SJSA1 (cell line): Measurements from ENCODE around the gene SH3PXD2B. TPM values are rescaled to one million over a fixed set of nuclear protein-coding genes. Genes with fewer than 3 reads are reported as not detected.

Source experiments
- DNase-seq, 2 experiments: peaks; one replicate each; pipeline ENCODE4 v3.0.0-alpha.2; 2015 to 2020; ENCODE audit warnings: low spot score in 2 of 2, low read depth in 1 of 2
- H3K27ac ChIP-seq: fragments of 250-450 bp; sonication (Bioruptor Pico); 2 replicates; pipeline ENCODE4 v1.5.1; 2020; ENCODE audit warnings: mild to moderate bottlenecking, moderate library complexity
- H3K27me3 ChIP-seq: fragments of 250-450 bp; sonication (Bioruptor Pico); replicated peaks from 2 replicates; pipeline ENCODE4 v1.5.1; 2020; ENCODE audit warnings: mild to moderate bottlenecking, moderate library complexity
- H3K36me3 ChIP-seq: fragments of 250-450 bp; sonication (Bioruptor Pico); 2 replicates; pipeline ENCODE4 v1.5.1; 2020; ENCODE audit warnings: mild to moderate bottlenecking
- H3K4me1 ChIP-seq: fragments of 250-450 bp; sonication (Bioruptor Pico); replicated peaks from 2 replicates; pipeline ENCODE4 v1.6.1; 2021; ENCODE audit warnings: mild to moderate bottlenecking
- H3K4me3 ChIP-seq: fragments of 250-450 bp; sonication (Bioruptor Pico); 2 replicates; pipeline ENCODE4 v1.5.1; 2020; ENCODE audit warnings: mild to moderate bottlenecking
- H3K9me3 ChIP-seq: fragments of 250-450 bp; sonication (Bioruptor Pico); replicated peaks from 2 replicates; pipeline ENCODE4 v1.5.1; 2020; ENCODE audit warnings: mild to moderate bottlenecking
- total RNA-seq: library from RNA; depleted of rRNA; stranded (reverse); fragments of >200 nt; shearing (Covaris generic); gene quantifications from 2 replicates; pipeline ENCODE4 v1.2.3, GENCODE V29; 2014

Gene SH3PXD2B
- total RNA-seq, 1 experiment from 2014 or later: 32.3 TPM

DNA sequence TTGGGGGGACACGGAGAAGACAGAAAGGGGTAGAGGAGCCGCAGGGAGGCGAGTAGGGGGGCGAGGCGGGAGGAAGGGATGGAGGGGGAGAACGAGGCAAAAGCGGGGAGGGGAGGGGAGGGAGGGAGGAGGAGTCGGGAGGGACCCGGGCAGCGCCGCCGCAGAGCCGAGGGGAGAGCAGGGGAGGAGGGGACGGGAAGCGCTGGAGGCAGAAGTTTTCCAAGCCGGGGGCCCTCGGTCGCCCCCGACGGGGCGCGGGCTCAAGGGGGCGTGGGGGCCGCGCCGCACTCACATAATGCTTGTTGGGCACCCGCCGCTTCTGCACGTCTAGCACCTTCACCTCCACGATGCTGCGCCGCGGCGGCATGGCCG, 353 bp downstream of the SH3PXD2B start:
- H3K27ac ChIP-seq: peak overlapping the region; percentile 69
- peaks cover 24% of the 10 kb centered on the region for H3K36me3 ChIP-seq
- no peaks in the 10 kb centered on the region for H3K27me3 ChIP-seq
- DNase-seq: peak; percentile 59 to 74
- no peaks in the 10 kb centered on the region for H3K9me3 ChIP-seq
- H3K4me3 ChIP-seq: peak overlapping the region; percentile 91
- H3K4me1 ChIP-seq: peaks cover 55% of the 10 kb centered on the region

DNA sequence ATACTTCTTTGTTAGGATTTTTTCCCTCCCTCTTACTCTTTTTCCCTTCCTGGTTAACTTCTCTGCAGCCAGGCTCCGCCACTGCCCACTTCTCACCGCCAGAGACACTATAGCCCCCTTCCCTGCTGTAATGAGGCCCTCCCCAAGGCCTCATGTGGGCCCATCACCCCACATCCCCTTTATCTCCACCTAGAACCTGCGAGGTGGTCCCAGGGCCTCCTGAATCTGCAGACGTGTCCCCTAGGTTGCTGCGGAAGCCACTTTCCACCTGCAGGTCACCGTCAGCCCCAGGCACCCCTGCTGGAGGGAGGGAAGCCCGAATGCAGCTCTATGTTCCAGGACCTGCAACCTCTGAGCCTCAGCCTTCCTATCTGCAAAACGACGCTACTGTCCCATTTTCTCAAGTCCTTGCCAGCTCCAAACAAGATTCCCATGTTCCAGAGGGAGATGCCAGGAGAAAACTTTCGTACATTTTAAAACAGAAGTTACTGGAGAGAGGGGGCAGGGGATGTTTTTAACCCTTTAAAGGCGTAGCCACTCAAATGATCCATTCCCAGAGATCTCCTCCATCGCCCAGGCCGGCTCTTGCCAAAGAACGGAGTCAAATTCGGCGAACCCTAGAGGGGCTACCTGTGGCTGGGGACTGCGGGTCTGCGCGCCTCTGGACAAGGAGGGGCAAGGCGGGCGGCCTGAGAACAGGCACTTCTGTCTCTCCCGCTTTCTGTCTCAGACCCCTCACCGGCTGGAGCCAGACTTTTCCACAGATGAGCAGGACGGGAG, 929 bp downstream of the SH3PXD2B start:
- peak in 1 of 2 experiments; percentile 86 for DNase-seq
- peaks cover 24% of the 10 kb centered on the region for H3K36me3 ChIP-seq
- H3K27ac ChIP-seq: peak overlapping the region; percentile 69
- H3K4me3 ChIP-seq: peak overlapping the region; percentile 91
- H3K9me3 ChIP-seq: no peaks in the 10 kb centered on the region
- peaks cover 55% of the 10 kb centered on the region for H3K4me1 ChIP-seq
- no peaks in the 10 kb centered on the region for H3K27me3 ChIP-seq

DNA sequence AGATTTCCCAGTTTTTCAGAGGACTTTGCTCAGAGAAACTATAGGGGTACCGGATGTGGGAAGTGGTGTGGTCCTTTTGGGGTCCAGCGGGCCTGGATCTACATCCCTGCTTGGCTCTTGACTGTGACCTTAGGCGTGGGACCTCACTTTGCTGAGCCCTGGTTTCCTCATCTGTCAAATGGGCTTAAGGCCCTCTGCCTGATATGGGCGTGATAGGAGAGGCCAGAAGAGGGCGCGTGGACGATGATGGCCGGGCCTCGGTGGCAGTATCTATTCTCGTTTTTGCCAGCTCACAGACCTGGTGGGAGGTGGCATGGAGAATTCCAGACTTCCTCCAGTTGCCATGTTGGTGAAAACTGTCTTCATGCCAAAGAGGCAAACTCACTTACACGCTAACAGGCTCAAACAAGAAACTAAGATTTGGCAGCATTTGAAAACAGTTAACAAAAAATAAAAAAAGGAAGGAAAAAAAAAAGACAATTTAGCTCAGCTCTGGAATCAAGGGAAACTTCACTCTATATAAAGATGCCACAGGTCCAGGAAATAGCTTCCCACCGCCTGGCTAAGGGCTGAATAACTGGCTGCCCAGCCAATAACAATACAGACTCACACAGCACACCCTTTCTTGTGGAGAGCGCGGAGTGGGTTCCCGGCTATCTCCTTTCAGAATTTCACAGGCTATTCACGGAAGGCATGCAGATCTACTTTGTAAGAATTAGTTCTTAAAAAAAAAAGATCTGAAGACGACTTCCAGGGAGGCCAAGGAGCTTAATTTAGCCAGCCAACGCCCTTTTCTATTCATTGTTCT, 1.7 kb downstream of the SH3PXD2B start:
- Histone ChIP-seq H3K27ac (peak overlapping the region; percentile 69), H3K4me1 (peaks cover 49% of the 10 kb centered on the region), H3K27me3 (no peaks in the 10 kb centered on the region), H3K9me3 (no peaks in the 10 kb centered on the region), H3K4me3 (peak overlapping the region; percentile 91), H3K36me3 (peaks cover 24% of the 10 kb centered on the region)
- DNase-seq: peak; percentile 69 to 93

DNA sequence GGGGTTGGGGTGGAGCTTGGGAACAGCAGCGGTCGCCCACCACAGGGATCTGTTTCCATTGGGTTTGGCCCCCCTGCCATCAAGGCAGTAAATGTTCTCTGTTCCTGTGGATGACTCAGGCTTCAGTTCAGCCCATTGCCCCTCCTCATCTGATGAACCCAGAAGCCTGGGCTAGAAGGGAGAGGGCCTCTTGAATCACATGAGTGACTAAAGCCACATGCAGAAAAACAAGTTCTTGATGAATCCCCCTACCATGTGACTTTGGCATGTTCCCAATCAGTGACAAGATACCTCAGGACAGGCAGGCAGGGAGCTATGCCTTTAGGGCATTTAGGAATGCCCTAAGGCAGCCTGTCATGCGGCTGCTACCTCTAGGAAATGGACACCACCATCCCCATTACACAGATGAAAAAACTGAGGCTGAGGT, 2.5 kb downstream of the SH3PXD2B start:
- Histone ChIP-seq H3K36me3 (peaks cover 24% of the 10 kb centered on the region), H3K27me3 (no peaks in the 10 kb centered on the region), H3K4me3 (no peak overlapping the region), H3K27ac (peak overlapping the region; percentile 69), H3K9me3 (no peaks in the 10 kb centered on the region), H3K4me1 (peaks cover 42% of the 10 kb centered on the region)
- peak; percentile 72 to 77 for DNase-seq

DNA sequence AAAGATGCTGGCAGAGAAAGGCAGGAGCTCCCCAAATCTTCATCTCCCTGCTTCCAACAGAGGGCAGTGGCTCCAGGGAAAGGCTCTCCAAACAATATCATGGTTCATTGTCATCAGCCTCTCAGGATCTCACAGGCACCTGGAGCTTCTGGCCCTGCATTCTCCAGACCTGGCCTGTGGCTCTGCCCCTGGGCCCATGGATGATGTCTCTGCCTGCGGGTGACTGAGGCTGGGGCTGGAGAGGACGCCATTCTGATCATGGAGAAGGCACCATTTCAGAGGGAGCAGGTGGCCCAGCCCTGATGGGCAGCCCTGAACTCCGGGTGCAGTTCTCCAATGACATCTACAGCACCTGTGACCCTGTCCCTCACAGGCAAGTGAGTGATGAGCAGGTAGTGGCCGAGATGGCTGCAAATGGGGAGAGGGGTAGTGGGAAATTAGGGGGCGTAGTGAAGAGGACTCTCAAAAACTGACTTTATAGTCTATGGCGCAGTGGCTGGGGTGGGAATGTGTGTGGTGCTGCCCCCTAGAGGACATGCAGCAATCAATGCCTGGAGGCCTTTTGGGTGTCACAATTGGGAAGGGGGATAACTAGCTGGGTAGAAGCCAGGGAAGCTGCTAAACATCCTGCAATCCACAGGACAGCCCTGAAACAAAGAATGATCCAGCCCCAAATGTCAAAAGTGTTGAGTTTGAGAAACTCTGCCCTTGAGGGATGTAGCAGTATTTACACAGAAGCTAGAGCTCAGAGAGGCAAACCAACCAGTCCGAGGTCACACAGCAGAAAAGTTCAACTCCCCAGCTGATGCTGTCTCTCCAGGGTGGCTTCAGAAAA, 3.2 kb downstream of the SH3PXD2B start:
- H3K27ac ChIP-seq: peak overlapping the region; percentile 21
- peak in 1 of 2 experiments; percentile 44 for DNase-seq
- peaks cover 24% of the 10 kb centered on the region for H3K36me3 ChIP-seq
- no peaks in the 10 kb centered on the region for H3K27me3 ChIP-seq
- no peak overlapping the region for H3K4me3 ChIP-seq
- no peaks in the 10 kb centered on the region for H3K9me3 ChIP-seq
- H3K4me1 ChIP-seq: peaks cover 37% of the 10 kb centered on the region

DNA sequence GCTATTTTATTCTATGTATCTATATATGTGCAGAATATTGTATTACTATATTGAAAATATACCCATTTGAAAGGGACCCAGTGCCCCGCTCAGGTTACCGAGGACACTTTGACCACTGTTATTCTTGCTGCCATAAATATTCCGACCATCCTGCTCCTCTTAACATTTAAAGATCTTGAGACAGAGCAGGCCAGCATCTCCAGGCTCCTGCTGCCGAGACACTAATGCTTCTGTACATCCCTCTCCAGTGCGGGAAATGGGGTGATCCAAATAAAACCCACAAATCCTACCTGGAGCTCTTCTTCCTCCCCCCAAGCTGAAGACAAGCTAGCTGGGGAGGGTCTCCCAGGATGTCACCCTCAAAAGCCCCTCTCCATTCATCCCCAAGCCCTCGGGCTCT, 3.9 kb downstream of the SH3PXD2B start:
- no peak for DNase-seq
- H3K4me3 ChIP-seq: no peak overlapping the region

DNA sequence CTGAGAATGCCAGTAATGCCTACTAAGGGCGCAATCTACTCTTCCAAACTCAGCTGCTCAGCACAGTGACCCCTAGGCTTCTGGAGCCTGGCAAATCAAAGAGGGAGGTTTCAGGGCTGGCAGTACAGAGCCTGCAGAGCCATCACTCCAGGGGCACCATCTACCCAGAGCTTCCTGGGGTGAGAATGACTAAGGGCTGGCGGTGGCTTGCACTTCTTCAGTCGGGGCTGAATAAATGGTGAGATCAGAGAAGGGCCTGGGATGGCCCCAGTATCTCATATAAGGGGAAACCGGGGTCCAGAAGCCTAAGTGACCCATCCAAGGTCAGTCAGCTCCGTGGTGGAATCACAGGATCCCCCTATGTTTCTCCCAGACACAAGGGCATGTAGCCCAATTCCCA, 5.3 kb downstream of the SH3PXD2B start:
- peaks cover 21% of the 10 kb centered on the region for H3K36me3 ChIP-seq
- no peaks in the 10 kb centered on the region for H3K9me3 ChIP-seq
- no peak overlapping the region for H3K4me3 ChIP-seq
- H3K4me1 ChIP-seq: peaks cover 33% of the 10 kb centered on the region
- H3K27ac ChIP-seq: no peak overlapping the region
- no peak for DNase-seq
- H3K27me3 ChIP-seq: no peaks in the 10 kb centered on the region

More for the DNA sequence above, 3.9 kb downstream of the SH3PXD2B start:
- H3K27ac ChIP-seq: no peak overlapping the region
- H3K4me1 ChIP-seq: peaks cover 31% of the 10 kb centered on the region
- H3K36me3 ChIP-seq: peaks cover 24% of the 10 kb centered on the region
- no peaks in the 10 kb centered on the region for H3K27me3 ChIP-seq
- no peaks in the 10 kb centered on the region for H3K9me3 ChIP-seq

DNA sequence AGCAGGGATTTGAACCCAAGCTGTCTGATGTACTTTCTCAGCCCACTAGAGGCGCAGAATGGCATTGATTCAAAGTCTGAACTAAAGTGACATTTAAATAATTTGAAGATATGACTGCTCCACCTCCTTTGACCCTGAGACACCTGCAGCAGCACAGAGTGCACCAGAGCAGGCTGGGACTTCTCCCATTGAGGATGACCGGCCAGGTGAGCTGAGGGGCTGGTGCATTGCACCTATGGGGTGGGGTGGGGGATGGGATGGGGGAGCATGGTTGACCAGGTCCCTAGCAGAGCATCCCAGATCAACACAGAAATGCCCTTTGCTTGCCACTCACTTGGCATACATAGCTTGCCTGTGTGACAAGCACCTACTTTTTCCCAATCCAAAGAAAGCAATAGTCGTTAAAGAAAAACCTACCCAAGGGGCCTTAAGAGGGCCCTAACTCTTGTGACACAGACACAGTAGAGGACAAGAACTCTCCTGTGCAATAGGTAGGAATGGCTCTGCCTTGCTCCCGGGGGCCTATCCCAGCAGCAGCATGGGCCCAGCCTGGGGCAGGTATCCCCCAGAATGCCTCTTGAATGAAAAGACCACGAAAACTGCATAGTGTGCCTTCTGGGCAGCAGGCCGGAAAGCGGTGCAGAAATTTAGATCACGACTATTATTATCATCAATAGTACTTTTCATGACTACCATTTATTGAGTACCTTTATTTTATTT, 6.5 kb downstream of the SH3PXD2B start:
- H3K27ac ChIP-seq: no peak overlapping the region
- H3K4me1 ChIP-seq: peaks cover 38% of the 10 kb centered on the region
- H3K36me3 ChIP-seq: peaks cover 21% of the 10 kb centered on the region
- no peak for DNase-seq
- no peaks in the 10 kb centered on the region for H3K27me3 ChIP-seq
- no peaks in the 10 kb centered on the region for H3K9me3 ChIP-seq
- no peak overlapping the region for H3K4me3 ChIP-seq

DNA sequence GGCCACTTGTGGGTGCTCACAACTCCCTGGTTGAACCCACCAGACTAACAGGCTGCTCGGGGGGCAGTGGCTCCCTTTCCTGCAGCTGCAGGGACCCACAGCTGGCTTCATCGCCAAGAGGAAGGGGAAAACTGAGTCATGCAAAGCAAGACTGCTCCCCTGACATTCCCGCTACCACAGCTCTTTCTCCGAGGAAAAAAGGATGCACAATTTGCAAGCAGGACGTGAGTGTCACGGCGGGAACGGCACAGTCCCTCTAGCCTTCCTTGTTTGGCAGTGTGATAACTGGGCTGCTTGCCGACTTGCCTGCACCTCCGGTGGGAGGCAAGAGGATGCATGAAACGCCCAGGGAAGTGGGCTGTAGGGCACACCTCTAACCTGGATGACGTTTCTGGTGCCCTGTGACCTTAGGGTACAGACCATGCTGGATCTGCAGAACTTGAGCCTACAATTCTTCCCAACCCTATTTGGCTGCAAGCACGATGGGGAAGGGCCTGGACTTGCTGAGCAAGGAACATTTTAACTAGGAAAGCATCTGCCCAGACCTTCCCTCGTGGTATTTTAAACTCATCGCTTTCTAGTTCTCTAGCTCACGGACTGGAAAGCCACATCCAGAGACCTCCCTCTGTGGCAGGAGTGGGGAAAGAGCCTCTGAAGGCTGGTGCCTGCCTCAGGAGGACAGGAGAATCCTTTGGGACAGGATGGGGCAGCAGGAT, 7.8 kb downstream of the SH3PXD2B start:
- Histone ChIP-seq H3K27ac (no peak overlapping the region), H3K9me3 (no peaks in the 10 kb centered on the region), H3K4me3 (no peak overlapping the region), H3K27me3 (no peaks in the 10 kb centered on the region), H3K36me3 (peaks cover 16% of the 10 kb centered on the region), H3K4me1 (peaks cover 25% of the 10 kb centered on the region)
- DNase-seq: no peak

DNA sequence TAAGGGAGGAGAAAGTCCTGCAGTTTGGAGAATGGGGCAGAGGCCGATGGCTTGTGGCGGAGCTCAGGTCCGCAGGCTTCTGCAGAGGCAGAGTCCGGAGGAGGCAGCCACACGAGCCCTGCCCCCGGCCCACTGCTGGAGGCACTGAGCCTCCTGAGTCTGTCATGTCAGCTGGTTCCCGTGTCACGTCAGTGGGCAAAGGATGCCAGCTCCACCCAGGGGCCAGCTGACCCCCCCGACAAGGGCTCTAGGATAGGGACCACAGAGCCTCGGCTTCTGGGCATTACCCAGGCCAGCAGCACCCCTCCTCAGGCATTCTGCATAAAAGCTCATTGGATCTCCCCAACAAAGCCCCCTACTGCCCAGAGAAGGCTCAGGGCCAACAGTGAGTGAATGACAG, 8.5 kb downstream of the SH3PXD2B start:
- Histone ChIP-seq H3K36me3 (peaks cover 10% of the 10 kb centered on the region), H3K27ac (no peak overlapping the region), H3K9me3 (no peaks in the 10 kb centered on the region), H3K27me3 (no peaks in the 10 kb centered on the region), H3K4me1 (peaks cover 21% of the 10 kb centered on the region), H3K4me3 (no peak overlapping the region)
- no peak for DNase-seq

DNA sequence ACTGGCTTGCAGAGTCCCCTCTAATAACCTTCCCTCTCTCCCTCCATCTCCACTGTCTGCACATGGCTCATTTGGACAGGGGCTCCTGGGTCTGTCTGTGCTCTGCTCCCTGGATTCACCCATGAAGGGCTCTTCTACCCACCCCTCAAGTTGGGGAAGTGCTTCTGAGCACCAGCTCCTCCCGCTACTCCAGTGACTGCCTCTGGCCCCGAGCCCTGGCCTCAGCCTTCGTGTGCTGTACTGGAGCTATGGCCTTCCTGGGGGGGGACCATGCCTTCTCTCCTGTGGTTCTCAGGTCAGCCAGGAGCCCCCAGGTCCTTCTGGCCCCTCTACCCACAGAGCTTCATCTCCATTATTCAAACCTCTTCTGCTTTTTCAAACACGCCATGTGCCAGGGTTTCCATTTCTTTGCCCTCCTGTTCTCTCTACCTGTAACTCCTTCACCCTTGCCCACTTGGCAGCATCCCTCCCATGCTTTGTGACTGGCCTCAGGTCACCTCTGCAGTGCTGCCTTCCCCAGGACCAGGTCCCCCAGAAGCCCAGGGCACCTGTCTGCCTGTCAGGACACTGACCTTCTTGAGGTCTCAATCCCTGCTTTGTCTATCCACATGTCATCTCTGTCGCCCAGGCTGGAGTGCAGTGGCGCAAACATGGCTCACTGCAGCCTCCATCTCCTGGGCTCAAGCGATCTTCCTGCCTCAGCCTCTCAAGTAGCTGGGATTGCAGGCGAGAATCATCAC, 9.5 kb downstream of the SH3PXD2B start:
- H3K4me3 ChIP-seq: no peak overlapping the region
- H3K27me3 ChIP-seq: no peaks in the 10 kb centered on the region
- H3K9me3 ChIP-seq: no peaks in the 10 kb centered on the region
- H3K27ac ChIP-seq: no peak overlapping the region
- no peak for DNase-seq
- peaks cover 10% of the 10 kb centered on the region for H3K36me3 ChIP-seq
- peaks cover 21% of the 10 kb centered on the region for H3K4me1 ChIP-seq

DNA sequence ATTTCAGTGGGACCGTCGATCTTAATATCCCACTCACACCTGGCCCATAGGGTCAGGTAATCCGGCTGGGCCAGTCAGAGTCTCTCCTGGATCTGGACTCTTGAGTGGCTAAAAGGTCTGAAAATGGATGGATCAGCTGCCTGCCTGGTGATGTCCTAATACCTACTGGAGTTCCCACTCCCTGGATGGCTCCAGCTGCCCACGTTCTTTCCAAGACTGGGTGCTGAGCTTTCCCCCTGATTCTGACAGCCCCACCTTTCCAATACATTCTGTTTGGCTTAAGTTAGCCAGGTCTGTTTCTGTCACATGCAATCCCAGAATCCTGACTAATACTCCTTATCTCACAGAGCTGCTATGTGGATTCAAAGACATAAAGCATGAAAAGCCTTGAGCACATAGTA, 10.2 kb downstream of the SH3PXD2B start:
- no peak for DNase-seq
- Histone ChIP-seq H3K9me3 (no peaks in the 10 kb centered on the region), H3K27me3 (no peaks in the 10 kb centered on the region), H3K4me3 (no peak overlapping the region), H3K4me1 (peaks cover 21% of the 10 kb centered on the region), H3K36me3 (peaks cover 8% of the 10 kb centered on the region), H3K27ac (no peak overlapping the region)
